ENCODE results near the gene IL19.

DNA sequence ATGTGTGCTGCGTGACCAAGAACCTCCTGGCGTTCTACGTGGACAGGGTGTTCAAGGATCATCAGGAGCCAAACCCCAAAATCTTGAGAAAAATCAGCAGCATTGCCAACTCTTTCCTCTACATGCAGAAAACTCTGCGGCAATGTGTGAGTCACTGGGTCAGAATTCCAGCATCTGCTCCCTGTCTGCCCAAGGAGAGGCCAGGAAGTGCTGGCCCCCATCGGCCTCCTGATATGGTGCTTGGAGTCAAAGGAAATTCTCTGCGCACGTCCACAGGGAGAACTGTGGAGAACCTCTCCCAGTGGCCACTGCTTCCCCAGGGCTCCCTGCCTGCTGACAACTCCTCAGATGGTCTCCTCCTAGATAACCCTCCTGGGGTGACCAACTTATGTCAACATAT is 69.3 kb downstream of the IL19 start:
- TF ChIP-seq, protein P1, sequence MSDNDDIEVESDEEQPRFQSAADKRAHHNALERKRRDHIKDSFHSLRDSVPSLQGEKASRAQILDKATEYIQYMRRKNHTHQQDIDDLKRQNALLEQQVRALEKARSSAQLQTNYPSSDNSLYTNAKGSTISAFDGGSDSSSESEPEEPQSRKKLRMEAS (IDR thresholded peaks at IDR 0.05; ENCODE audit: insufficient read depth, insufficient read length): no peak
- TF ChIP-seq POLR2AphosphoS5 (IDR thresholded peaks at IDR 0.05; ENCODE audit: insufficient read depth, low read depth, low read length) (no peak), CTCF (IDR thresholded peaks at IDR 0.05; ENCODE audit: extremely low read depth in 1 of 2, insufficient read depth in 1 of 2, low read depth in 1 of 2, low read length in 2 of 2) (no peak), POLR2A (IDR thresholded peaks at IDR 0.05; ENCODE audit: low read depth, low read length) (no peak), EZH2 (IDR thresholded peaks at IDR 0.05; ENCODE audit: borderline replicate concordance, low read depth, low read length, severe bottlenecking) (no peak)

Data from endothelial cell of umbilical vein (primary cell).